OCI-LY7 (cell line): Measurements from ENCODE around the gene MYO9A.

Source experiments
- CTCF ChIP-seq: fragments of 200-600 bp; sonication (generic); conservative IDR thresholded peaks from 2 replicates; pipeline ENCODE4 v1.5.1; 2014; ENCODE audit warnings: mild to moderate bottlenecking, antibody characterized with exemption, low read length, moderate library complexity, mixed read lengths
- EZH2phosphoT487 ChIP-seq: fragments of 200-600 bp; sonication (generic); IDR thresholded peaks from 2 replicates; pipeline ENCODE4 v1.6.1; 2018; ENCODE audit warnings: low read depth, borderline replicate concordance, mild to moderate bottlenecking, mixed run types, antibody characterized with exemption, low read length, moderate library complexity, mixed read lengths

GRCh38 chr15:71874245-71874644, 243.7 kb downstream of the MYO9A start:
- TF ChIP-seq EZH2phosphoT487 (no peak), CTCF (no peak)
